ENCODE results near the gene DNAJC10. TPM values are rescaled to one million over a fixed set of nuclear protein-coding genes. Genes with fewer than 3 reads are reported as not detected.
A peak's percentile ranks its signal among the peaks of the same experiment; 100 is the strongest.
"Not testable (repeated sequence)": the region's sequence is repeated elsewhere in the genome, so short reads cannot be mapped to it uniquely, and the experiment has no call there.

DNAJC10 gene
- total RNA-seq, 2 donors from 2014 or later, result 72.0 to 75.6 TPM

DNA sequence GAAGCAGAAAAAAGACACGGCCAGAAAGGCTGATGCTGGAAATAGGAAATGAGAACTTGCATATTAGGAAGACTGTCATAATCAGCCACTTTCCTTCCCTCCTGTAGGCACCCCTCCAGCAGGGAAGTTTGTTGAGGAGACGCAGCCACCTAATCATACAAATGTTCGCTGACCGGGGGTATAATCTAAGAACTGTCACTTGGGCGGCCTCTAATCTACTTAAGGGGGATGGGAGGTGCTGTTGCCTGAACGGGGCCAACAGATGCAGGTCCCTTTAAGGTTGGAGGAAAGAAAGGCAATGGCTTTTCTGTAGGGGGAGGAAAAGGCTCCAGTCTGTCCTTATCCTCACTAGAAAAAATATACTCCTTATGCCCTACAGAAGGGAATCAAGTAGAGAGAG is 50.6 kb downstream of the DNAJC10 start:
- Histone ChIP-seq H3K4me1 (ENCODE audit: control insufficient read depth in 1 of 2, low read depth in 2 of 2) (no peaks in the 10 kb centered on the region), H3K36me3 (peaks cover 12% of the 10 kb centered on the region), H3K27me3 (replicated peaks; ENCODE audit: insufficient read depth) (no peaks in the 10 kb centered on the region), H3K27ac (no peak overlapping the region), H3K4me3 (no peak overlapping the region), H3K9me3 (no peaks in the 10 kb centered on the region)
- TF ChIP-seq, protein P1, sequence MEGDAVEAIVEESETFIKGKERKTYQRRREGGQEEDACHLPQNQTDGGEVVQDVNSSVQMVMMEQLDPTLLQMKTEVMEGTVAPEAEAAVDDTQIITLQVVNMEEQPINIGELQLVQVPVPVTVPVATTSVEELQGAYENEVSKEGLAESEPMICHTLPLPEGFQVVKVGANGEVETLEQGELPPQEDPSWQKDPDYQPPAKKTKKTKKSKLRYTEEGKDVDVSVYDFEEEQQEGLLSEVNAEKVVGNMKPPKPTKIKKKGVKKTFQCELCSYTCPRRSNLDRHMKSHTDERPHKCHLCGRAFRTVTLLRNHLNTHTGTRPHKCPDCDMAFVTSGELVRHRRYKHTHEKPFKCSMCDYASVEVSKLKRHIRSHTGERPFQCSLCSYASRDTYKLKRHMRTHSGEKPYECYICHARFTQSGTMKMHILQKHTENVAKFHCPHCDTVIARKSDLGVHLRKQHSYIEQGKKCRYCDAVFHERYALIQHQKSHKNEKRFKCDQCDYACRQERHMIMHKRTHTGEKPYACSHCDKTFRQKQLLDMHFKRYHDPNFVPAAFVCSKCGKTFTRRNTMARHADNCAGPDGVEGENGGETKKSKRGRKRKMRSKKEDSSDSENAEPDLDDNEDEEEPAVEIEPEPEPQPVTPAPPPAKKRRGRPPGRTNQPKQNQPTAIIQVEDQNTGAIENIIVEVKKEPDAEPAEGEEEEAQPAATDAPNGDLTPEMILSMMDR (IDR thresholded peaks at IDR 0.05), result no peak
- ATAC-seq (ENCODE audit: insufficient number of reproducible peaks, low FRiP score, low read depth), result no peak
- DNase-seq (ENCODE audit: low spot score), result no peak

DNA sequence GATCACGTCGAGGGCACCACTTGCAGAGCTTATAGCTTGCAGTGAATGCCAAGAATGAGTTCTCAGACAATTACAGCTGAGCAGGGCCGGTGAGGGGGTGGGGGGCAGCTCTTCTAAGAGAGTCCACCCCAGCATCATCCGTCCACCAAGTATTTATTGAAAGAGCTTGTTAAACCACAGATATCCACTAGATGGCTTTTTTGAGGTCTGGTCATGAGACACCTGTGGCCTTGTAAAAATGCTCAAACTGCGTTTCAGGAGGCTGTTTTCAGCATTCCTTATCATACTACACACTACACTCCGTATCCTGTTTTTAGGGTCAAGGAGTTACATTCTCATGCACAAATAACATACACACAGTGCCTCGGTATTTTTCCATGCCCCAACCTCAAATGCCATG is 51.5 kb downstream of the DNAJC10 start:
- peaks cover 3% of the 10 kb centered on the region for H3K9me3 ChIP-seq
- H3K4me1 ChIP-seq (ENCODE audit: control insufficient read depth in 1 of 2, low read depth in 2 of 2), result no peaks in the 10 kb centered on the region
- H3K27ac ChIP-seq, result no peak overlapping the region
- no peaks in the 10 kb centered on the region for H3K27me3 ChIP-seq (replicated peaks; ENCODE audit: insufficient read depth)
- ATAC-seq (ENCODE audit: insufficient number of reproducible peaks, low FRiP score, low read depth), result no peak
- DNase-seq (ENCODE audit: low spot score), result no peak
- TF ChIP-seq, protein P1 (IDR thresholded peaks at IDR 0.05), result peak; percentile 27
- H3K4me3 ChIP-seq, result no peak overlapping the region
- H3K36me3 ChIP-seq, result peaks cover 12% of the 10 kb centered on the region

DNA sequence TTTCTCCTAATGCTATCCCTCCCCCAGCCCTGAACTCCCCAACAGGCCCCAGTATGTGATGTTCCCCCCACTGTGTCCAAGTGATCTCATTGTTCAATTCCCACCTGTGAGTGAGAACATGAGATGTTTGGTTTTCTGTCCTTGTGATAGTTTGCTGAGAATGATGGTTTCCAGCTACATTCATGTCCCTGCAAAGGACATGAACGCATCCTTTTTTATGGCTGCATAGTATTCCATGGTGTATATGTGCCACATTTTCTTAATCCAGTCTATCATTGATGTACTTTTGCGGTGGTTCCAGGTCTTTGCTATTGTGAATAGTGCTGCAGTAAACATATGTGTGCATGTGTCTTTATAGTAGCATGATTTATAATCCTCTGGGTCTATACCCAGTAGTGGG is 52.9 kb downstream of the DNAJC10 start:
- not testable (repeated sequence) for H3K27ac ChIP-seq; ATAC-seq (ENCODE audit: insufficient number of reproducible peaks, low FRiP score, low read depth); H3K36me3 ChIP-seq

DNA sequence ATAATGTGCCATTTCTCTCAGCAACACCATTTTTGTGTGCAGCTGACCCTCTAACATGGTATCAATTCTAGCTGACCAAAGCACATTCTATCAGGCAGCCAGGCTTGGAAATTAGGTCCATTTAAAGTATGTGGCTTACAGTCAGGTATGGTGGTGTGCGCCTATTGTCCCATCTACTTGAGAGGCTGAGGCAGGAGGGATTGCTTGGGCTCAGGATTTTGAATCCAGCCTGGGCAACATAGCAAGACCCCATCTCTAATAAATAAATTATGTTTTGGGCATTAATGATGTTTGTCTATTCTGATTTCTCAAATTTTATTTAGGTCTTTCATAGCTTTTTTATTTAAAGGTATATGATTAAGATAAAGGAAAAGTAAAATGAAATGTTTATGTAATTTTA is 63.3 kb downstream of the DNAJC10 start:
- no peak for DNase-seq (ENCODE audit: low spot score)
- no peaks in the 10 kb centered on the region for H3K27me3 ChIP-seq (replicated peaks; ENCODE audit: insufficient read depth)
- TF ChIP-seq, protein P1 (IDR thresholded peaks at IDR 0.05), result no peak
- no peaks in the 10 kb centered on the region for H3K4me1 ChIP-seq (ENCODE audit: control insufficient read depth in 1 of 2, low read depth in 2 of 2)
- ATAC-seq (ENCODE audit: insufficient number of reproducible peaks, low FRiP score, low read depth), result no peak
- H3K36me3 ChIP-seq, result peaks cover 15% of the 10 kb centered on the region
- no peak overlapping the region for H3K27ac ChIP-seq
- no peak overlapping the region for H3K4me3 ChIP-seq
- H3K9me3 ChIP-seq, result no peaks in the 10 kb centered on the region

More for the DNA sequence above, 52.9 kb downstream of the DNAJC10 start:
- H3K9me3 ChIP-seq; H3K27me3 ChIP-seq (replicated peaks; ENCODE audit: insufficient read depth); H3K4me3 ChIP-seq; H3K4me1 ChIP-seq (ENCODE audit: control insufficient read depth in 1 of 2, low read depth in 2 of 2); DNase-seq (ENCODE audit: low spot score): not testable (repeated sequence)

DNA sequence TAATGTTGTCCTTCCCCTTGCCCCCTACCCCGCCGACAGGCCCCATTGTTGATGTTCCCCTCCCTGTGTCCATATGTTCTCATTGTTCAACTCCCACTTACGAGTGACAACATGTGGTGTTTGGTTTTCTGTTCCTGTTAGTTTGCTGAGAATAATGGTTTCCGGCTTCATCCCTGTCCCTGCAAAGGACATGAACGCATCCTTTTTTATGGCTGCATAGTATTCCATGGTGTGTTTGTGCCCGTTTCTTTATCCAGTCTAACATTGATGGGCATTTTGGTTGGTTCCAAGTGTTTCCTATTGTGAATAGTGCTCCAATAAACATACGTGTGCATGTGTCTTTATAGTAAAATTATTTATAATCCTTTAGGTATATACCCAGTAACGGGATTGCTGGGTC is 65.0 kb downstream of the DNAJC10 start:
- H3K4me1 ChIP-seq (ENCODE audit: control insufficient read depth in 1 of 2, low read depth in 2 of 2); H3K27ac ChIP-seq; H3K27me3 ChIP-seq (replicated peaks; ENCODE audit: insufficient read depth); DNase-seq (ENCODE audit: low spot score); H3K4me3 ChIP-seq; ATAC-seq (ENCODE audit: insufficient number of reproducible peaks, low FRiP score, low read depth); H3K9me3 ChIP-seq: not testable (repeated sequence)
- H3K36me3 ChIP-seq, result peaks cover 15% of the 10 kb centered on the region

DNA sequence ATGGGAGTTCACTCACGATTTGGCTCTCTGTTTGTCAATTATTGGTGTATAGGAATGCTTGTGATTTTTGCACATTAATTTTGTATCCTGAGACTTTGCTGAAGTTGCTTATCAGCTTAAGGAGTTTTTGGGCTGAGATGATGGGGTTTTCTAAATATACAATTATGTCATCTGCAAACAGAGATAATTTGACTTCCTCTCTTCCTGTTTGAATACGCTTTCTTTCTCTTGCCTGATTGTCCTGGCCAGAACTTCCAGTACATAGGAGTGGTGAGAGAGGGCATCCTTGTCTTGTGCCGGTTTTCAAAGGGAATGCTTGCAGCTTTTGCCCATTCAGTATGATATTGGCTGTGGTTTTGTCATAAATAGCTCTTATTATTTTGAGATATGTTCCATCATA is 66.6 kb downstream of the DNAJC10 start:
- H3K27ac ChIP-seq; H3K4me3 ChIP-seq; H3K27me3 ChIP-seq (replicated peaks; ENCODE audit: insufficient read depth); H3K4me1 ChIP-seq (ENCODE audit: control insufficient read depth in 1 of 2, low read depth in 2 of 2); ATAC-seq (ENCODE audit: insufficient number of reproducible peaks, low FRiP score, low read depth); DNase-seq (ENCODE audit: low spot score); H3K36me3 ChIP-seq; H3K9me3 ChIP-seq: not testable (repeated sequence)

DNA sequence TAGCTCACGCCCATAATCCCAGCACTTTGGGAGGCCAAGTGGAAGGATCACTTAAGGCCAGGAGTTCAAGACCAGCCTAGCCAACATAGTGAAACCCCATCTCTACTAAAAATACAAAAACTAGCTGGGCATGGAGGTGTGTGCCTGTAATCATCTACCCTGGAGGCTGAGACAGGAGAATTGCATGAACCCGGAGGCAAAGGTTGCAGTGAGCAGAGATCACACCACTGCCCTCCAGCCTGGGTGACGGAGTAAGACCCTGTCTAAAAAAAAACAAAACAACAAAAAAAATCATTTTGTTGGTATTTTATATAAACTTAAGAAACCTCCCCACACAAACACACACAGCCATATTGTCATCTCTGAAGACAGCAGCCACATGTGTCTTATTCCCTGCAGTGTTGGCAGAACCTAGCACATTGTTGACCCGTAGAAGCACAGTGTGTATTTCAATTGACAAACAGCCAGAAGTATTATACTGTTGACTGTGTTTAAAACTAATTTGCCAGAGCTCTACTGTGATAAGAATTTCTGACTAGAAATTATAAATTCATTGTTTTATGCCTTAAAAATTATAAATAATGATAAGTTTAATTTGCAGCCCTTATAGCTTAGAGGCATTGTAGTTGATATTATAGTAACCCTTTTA is 68.1 kb downstream of the DNAJC10 start:
- Histone ChIP-seq H3K4me1 (ENCODE audit: control insufficient read depth in 1 of 2, low read depth in 2 of 2) (peaks cover 0 to 4% of the 10 kb centered on the region in 2 donors), H3K27ac (no peak overlapping the region), H3K36me3 (peaks cover 9% of the 10 kb centered on the region), H3K27me3 (replicated peaks; ENCODE audit: insufficient read depth) (no peaks in the 10 kb centered on the region), H3K9me3 (no peaks in the 10 kb centered on the region), H3K4me3 (no peak overlapping the region)
- no peak for DNase-seq (ENCODE audit: low spot score)
- ATAC-seq (ENCODE audit: insufficient number of reproducible peaks, low FRiP score, low read depth), result no peak
- TF ChIP-seq, protein P1 (IDR thresholded peaks at IDR 0.05), result no peak

Measured in thoracic aorta (tissue), 2 donors.